ENCODE results near the gene MARK1.
A peak's percentile ranks its signal among the peaks of the same experiment; 100 is the strongest.

Gene MARK1

GRCh38 chr1:220527908-220528678, at the start of gene MARK1:
Gene MARK1, plus strand, starts transcription at chr1:220528136. Its CDS starts 687 bp downstream, at chr1:220528823.
- DNase-seq (ENCODE audit: low spot score), result peak; percentile 55

- DNase-seq (ENCODE audit: low spot score), result no peak
These were observed 44.2 kb upstream of the MARK1 start for GRCh38 chr1:220483700-220484099.

- no peak for DNase-seq (ENCODE audit: low spot score)
These were observed 43.8 kb upstream of the MARK1 start for GRCh38 chr1:220484135-220484534.

GRCh38 chr1:220485131-220485530, 42.8 kb upstream of the MARK1 start:
- DNase-seq (ENCODE audit: low spot score), result no peak

GRCh38 chr1:220485791-220486190, 42.1 kb upstream of the MARK1 start:
- no peak for DNase-seq (ENCODE audit: low spot score)

- peak; percentile 45 for DNase-seq (ENCODE audit: low spot score)
These were observed 40.6 kb upstream of the MARK1 start for GRCh38 chr1:220487297-220487820.

- DNase-seq (ENCODE audit: low spot score), result no peak
These were observed 36.0 kb upstream of the MARK1 start for GRCh38 chr1:220491891-220492290.

GRCh38 chr1:220497220-220497947, 30.6 kb upstream of the MARK1 start:
- no peak for DNase-seq (ENCODE audit: low spot score)

- no peak for DNase-seq (ENCODE audit: low spot score)
These were observed 29.7 kb upstream of the MARK1 start for GRCh38 chr1:220498188-220498587.

- DNase-seq (ENCODE audit: low spot score), result no peak
These were observed 27.6 kb upstream of the MARK1 start for GRCh38 chr1:220500372-220500771.

- no peak for DNase-seq (ENCODE audit: low spot score)
These were observed 23.6 kb upstream of the MARK1 start for GRCh38 chr1:220504329-220504728.

GRCh38 chr1:220507085-220507484, 20.9 kb upstream of the MARK1 start:
- no peak for DNase-seq (ENCODE audit: low spot score)

GRCh38 chr1:220511179-220511578, 16.8 kb upstream of the MARK1 start:
- no peak for DNase-seq (ENCODE audit: low spot score)

GRCh38 chr1:220511785-220512184, 16.2 kb upstream of the MARK1 start:
- no peak for DNase-seq (ENCODE audit: low spot score)

- no peak for DNase-seq (ENCODE audit: low spot score)
These were observed 14.1 kb upstream of the MARK1 start for GRCh38 chr1:220513834-220514233.

- DNase-seq (ENCODE audit: low spot score), result no peak
These were observed 13.7 kb upstream of the MARK1 start for GRCh38 chr1:220514256-220514655.

- no peak for DNase-seq (ENCODE audit: low spot score)
These were observed 11.8 kb upstream of the MARK1 start for GRCh38 chr1:220516014-220516721.

GRCh38 chr1:220516722-220517042, 11.3 kb upstream of the MARK1 start:
- no peak for DNase-seq (ENCODE audit: low spot score)

- DNase-seq (ENCODE audit: low spot score), result peak; percentile 33
These were observed 6.2 kb upstream of the MARK1 start for GRCh38 chr1:220521778-220522177.

- DNase-seq (ENCODE audit: low spot score), result no peak
These were observed 1.6 kb upstream of the MARK1 start for GRCh38 chr1:220526294-220526693.

GRCh38 chr1:220527279-220527907, 543 bp upstream of the MARK1 start:
- no peak for DNase-seq (ENCODE audit: low spot score)
